ENCODE results near the gene ALPG.
"Not testable (repeated sequence)": the region's sequence is repeated elsewhere in the genome, so short reads cannot be mapped to it uniquely, and the experiment has no call there.

Gene ALPG

DNA sequence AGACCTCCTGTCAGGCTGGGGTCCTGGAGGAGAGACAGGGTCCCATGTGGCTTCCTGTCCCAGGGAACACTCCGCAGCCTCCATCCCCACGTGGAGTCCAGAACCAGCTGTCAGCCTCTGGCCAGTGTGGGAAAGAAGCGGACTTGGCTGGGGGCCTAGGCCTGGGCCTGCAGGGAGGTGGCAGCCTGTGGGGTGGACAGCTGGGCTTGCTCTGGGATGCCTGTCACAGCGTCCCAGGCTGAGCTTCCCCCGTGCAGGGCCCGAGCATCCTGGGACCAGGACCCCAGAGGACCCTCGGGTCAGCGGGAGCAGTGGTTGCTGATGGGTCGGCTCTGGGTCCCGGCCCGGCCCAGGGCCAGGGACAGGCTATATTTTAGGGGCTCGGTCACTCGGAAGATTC is 35.8 kb downstream of the ALPG start:
- DNase-seq, result not testable (repeated sequence)

DNA sequence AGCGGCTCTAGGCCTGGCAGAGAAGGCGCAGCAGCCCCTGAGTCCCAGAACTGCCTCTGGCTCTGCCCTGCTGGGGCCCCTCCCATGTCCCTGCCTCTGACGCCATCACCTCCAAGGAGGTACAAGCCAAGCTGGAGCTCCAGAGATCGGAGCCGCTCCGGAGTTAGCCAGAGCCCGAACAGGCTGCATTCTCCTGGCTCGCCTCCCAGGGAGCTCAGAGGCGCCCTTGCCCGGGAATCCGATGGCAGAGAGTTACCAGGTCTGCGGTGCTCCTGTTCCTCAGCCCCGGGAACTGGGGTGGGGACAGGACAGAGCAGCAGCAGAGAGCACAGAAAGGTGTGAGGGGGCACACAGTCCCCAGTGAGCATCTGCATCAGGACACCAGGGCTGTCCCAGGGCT is 36.4 kb downstream of the ALPG start:
- DNase-seq, result not testable (repeated sequence)

DNA sequence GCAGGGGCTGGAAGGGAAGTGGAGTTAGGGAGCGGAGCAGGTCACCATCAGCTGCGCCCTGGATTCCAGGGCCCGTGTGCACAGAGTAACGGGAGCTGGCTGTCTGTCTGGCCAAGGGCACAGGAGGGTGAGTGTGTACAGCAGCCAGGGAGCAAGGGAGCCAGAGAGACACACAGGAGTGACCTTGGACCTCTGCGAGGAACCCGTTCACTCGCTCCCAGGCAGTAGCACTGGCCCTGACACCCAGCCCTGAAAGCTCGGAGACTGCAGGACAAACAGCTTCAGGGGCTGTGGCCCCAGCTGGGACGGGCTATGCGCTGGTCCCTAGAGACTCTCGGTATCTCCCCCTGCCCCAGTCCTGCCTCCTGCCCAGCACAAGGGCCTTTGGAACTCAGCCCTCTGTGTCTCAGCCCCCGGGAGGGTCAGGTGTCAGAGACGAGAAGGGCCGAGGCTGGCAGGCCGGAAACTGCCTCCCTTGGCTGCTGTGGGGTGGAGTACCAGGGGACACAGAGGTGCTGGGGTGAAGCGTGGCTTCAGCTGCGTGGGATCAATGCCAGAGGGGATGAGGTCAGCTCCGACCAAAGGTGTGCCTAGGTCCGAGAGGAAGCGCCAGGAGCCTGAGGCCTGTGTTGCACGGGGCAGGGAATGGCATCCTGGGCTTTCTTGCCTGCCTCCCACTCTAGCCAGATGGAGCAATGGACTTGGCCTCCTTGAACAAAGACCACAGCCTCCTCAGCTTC is 37.2 kb downstream of the ALPG start:
- not testable (repeated sequence) for DNase-seq

DNA sequence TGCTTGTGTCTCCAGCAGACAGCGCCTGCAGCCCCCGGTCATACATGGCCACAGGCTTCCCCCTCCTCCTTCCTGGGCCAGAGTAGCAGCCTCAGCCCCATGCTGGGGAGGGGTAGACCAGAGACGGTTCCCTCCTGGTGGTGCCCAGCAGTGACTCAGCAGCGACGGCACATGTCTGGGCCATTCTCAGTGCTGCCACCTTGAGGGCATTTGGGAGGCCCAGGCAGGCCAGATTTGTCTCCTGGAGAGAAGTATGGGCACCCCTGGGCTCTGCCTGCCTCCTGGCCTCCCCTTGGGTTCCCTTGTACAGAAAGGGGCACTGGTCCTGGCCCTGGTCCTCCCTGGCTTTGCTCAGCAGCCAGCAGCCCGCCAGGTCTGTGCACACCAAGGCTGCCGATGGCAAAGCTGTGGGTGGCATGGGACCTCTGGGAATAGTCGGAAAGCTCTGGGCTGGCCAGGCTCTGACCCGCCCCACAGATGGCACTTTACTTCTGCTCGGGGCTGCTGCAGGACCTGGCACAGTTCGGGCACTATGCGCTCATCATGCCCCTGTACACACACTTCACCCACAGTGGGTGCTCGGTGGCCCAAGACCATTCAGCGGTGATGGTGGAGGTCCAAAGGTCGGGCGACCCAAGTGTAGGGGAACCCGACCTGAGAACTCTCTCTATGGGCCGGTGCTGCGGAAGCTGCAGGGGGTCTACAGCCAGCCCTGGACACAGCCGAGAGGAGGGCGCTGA is 37.9 kb downstream of the ALPG start:
- DNase-seq, result no peak

DNA sequence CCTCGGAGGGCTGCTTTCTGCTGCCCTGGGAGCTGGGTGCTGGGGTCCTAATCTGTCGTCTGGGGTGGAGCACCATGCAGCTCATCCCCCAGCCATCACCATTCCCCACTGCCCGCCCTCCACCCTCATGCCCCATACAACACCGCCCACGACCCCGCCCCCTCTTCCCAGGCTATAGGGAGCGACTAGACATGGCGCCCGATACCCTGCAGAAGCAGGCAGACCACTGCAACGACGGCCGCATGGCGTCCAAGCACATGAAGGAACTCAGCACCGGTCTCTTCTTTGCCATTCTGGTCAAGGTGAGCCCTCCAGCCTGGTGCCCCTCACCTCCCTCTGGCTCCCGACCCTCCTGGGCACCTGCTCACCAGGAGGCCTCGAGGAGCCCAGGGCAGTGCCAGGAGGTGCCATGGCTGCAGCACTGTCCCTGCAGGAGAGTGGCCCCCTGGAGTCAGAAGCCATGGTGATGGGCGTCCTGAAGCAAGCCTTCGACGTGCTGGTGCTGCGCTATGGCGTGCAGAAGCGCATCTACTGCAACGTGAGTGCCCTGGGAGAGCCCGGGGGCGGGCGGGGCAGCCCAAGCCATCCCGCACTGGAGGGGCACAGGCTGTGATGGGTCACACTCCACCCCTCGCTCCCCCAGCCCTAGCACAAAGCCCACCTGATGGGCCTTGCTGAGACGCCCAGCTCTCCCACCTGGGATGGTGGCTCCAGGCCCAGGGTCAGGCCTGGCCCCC is 38.7 kb downstream of the ALPG start:
- DNase-seq, result not testable (repeated sequence)

DNA sequence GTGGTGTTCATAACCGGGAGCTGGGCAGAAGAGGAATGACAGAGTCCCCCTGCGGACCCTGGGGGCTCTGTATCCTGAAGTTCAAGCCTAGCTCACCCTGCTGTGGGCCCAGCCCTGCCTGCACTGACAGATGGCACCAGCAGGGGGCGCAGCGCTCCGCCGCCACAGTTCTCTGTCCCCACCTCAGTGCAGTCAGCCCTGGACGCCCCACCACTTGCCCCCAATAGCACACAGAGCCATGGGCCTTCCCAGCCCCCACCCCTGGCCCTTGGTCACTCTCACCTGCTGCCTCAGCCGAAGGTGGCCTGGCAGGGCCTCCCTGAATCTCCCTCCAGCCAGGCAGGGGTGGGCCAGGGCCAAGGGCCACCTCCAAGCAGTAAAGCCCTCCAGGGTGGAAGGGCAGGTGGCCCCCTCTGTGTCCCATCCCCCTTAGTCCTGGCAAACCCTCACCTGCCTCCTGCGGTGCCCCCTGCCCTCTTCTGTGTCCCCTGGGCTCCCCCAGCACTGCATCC is 39.7 kb downstream of the ALPG start:
- not testable (repeated sequence) for DNase-seq

DNA sequence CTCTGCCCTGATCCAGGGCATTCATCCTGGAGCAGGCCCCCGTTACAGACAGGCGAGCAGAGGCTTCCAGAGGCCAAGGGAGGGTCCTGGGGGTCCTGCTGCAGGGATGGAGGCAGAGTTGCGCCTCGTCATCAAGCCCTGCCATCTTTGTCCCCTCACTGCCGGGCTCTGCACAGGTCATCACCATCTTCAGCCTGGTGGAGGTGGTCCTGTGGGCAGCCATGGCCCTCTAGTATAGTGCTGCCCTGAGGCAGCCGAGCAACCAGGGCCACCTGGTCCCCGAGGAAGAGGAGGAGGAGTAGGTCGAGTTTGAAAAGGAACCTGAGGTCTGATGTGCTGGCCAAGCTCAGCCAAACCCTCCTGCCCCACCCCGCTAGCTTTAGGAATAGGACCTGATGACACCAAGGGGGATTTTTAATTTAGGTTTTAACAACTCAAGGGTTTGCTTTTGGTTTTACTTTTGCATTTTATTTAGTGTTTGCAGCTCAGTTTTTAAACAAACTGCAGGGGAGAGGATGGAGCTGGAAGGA is 40.5 kb downstream of the ALPG start:
- no peak for DNase-seq

DNA sequence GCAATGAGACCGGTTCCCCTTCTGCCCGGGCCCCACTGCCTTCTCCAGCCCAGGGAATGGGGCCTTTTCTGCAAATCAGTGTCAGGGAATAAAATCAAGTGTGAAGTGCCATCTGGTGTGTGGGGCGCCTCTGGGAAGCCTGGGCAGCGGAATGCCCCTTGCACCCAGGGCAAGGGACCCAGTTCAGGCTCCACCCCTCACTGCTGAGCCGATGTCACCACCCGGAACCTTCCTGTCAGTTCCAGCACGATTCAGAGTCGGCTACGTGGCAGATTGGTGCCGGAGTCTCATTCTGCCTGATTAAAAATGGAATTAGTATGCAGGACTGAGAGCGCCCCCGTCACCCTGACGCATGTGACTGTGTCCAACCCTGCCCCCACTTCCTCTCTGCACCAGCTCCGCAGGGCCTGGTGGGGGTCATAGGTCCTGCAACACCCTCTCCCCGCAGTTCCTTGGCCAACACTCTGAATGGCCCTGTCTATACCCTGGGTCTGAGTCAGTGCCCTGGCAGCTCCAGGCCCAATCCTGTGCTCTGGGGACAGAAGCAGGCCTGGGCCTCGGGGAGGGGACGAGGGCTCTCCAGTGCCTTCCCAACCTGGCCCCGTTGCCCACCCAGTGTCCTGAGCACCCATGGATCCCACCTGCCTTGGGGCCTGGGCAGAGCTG is 41.1 kb downstream of the ALPG start:
- DNase-seq, result no peak

DNA sequence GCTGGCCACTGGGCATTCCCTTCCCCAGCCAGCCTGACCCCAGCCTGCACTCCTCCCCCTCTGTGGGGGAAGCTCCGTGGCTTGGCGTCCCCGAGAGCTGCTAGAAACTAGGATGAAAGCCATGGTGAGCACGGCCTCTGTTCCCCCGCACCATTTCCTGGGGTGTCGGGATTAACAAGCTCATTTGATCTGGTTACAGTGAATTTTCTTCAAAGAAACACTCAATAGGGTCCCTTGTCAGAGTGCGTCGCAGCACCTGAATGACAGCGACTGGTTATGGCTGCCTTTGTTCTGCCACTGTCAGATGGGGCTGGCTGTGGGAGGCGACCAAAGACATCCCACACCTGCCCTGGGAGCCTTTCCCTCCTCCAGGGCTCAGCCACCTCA is 41.7 kb downstream of the ALPG start:
- DNase-seq, result no peak

DNA sequence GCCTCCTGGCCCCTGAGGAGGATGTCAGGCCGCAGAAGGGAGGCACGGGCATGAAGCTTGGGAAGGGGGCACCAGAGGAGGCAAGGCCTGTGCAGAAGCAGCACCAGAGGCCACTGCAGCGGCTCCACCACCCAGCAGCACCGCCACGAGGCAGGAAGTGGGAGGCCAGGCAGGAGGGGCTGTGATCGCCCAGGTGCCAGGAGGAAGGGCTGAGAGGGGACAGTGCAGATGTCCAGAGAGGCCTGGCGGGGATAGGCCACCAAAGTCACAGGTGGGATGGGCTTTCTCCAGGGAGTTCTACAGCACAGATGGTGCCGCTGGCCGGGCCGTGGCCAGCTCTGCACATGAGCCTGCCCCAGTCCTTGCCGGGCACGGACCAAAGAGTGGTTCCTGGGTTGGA is 43.3 kb downstream of the ALPG start:
- no peak for DNase-seq

DNA sequence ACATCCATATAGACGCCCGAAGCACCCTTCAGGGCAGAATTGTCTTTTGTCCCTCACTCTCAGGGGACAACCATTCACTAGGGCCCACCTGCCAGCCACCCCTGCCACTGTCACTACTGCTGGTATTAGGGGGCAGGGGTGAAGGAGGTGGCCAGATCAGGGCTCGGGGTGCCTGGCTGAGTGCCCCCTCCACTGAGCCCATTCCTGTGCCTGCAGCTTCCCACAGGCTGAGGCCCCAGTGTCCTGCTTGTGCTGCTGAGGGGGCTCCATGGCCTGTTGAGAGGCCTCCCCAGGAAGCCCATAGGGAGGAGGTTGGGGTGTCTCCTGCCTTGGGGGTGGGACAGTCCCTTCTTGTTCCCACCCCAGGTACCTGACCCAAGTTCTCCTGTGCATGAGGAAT is 45.0 kb downstream of the ALPG start:
- not testable (repeated sequence) for DNase-seq

DNA sequence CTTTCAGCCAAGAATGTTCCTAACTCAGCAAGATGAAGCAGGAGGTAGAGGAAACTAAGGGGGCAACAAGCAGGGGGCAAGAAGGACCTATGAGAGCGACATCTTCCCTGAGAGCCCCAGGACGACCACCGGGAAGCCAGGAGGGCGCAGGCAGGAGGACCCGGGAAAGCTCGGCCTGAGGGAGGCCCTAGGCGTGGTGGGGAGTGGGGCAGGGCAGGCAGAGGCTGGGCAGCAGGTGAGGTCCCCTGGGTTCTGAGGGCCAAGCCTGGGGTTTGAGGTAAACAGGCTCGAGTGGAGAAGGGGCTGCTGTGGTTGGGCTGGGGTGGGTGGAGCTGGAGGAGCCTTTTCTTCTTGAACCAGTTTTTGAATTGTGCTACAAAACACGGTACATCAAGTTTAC is 48.0 kb downstream of the ALPG start:
- no peak for DNase-seq

DNA sequence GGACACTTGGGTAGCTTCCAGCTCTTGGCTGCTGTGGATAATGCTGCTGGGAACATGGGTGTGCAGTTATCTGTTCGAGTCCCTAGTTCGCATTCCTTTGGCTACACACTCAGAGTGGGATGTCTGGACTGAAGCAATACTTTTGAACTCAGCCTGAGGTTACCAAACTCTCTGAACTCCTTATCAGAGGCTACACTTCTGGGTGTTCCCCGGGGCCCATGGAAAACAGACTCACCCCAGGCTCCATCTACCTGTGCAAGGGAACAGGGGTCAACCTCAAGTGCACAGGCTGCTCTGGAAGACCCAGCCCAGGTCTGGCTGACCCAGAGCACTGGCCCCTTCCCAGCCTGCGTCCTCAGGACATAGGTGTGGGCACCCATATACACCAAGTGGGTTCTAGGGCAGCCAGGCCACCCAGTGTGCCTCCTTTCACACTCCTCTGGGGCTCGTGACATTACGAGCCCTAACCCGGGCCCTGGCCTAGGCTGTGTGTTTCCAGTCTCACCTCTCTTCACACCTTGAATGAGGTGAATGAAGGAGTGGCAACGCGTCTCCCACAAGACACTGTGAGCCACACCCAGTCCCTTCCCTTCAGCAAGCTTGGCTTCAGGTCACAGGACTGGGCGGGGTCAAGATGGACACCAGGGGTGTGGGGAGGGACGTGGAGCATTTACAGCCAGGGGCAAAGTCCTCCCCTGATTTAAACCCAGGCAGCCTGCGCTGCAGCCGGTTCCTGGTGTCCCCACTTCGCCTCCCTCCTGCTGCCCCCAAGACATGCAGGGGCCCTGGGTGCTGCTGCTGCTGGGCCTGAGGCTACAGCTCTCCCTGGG is 49.0 kb downstream of the ALPG start, which contains the start of gene ALPI:
ALPI (plus strand) TSS at position 728 of the 830 bp plus-strand sequence; CDS start at position 775, 47 bp downstream.
- no peak for DNase-seq

DNA sequence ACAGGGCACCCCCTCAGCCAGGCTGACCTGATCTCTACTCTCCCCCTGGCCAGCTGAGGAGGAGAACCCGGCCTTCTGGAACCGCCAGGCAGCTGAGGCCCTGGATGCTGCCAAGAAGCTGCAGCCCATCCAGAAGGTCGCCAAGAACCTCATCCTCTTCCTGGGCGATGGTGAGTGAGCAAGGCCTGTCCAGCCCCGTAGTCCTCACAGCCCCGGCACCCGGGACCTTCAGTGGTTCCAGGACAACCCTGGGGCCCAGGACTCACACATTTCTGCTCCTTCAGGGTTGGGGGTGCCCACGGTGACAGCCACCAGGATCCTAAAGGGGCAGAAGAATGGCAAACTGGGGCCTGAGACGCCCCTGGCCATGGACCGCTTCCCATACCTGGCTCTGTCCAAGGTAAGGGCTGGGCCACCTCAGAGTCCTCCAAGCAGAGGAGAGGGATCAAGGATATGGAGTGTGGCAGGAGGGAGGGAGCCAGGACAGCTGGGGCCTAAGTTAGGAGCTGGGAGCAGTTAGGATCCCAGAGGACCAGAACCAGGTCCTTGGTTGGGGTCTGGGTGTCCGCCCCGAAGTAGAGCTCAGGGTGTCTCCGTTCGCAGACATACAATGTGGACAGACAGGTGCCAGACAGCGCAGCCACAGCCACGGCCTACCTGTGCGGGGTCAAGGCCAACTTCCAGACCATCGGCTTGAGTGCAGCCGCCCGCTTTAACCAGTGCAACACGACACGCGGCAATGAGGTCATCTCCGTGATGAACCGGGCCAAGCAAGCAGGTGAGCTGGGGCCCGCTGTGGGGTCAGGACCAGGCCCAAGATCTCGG is 49.9 kb downstream of the ALPG start:
- DNase-seq, result no peak

DNA sequence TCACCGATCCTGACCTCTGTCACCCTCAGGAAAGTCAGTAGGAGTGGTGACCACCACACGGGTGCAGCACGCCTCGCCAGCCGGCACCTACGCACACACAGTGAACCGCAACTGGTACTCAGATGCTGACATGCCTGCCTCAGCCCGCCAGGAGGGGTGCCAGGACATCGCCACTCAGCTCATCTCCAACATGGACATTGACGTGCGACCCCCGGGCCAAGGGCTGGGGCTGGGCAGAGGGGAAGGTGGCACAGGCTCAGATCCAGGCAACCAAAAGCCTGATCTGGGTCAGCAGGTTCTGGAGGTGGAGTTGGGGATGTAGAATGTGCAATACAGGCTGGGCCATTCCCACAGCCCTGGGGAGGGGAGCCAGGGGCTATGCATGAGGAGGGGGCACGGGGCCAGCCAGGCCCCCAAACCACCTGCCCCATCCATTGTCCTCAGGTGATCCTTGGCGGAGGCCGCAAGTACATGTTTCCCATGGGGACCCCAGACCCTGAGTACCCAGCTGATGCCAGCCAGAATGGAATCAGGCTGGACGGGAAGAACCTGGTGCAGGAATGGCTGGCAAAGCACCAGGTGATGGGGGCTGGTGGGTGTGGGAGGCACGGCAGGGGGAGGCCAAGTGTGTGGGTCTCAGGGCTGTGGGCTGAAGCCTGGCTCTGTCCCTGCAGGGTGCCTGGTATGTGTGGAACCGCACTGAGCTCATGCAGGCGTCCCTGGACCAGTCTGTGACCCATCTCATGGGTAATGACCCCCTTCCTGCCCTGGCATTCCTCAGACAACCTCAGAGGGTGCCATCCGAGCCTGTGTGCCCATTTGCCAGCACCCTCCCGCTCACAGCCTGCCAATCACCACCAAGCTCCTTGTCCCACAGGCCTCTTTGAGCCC is 50.7 kb downstream of the ALPG start:
- DNase-seq, result no peak

DNA sequence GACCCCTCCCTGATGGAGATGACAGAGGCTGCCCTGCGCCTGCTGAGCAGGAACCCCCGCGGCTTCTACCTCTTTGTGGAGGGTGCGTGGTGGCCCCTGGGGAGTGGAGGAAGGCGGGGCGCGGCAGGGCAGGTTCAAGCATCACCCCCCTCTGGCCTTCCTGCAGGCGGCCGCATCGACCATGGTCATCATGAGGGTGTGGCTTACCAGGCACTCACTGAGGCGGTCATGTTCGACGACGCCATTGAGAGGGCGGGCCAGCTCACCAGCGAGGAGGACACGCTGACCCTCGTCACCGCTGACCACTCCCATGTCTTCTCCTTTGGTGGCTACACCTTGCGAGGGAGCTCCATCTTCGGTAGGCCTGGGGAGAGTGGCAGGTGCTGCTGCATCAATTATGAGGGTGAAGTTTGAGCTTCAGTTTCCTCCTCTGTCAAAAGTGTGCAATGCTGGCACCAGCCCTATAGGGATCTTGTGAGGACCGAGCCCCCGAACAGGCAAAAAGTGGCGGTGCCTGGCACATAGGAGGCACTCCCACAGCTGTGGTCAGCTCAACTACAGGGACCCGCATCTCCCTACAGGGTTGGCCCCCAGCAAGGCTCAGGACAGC is 51.5 kb downstream of the ALPG start:
- no peak for DNase-seq

DNA sequence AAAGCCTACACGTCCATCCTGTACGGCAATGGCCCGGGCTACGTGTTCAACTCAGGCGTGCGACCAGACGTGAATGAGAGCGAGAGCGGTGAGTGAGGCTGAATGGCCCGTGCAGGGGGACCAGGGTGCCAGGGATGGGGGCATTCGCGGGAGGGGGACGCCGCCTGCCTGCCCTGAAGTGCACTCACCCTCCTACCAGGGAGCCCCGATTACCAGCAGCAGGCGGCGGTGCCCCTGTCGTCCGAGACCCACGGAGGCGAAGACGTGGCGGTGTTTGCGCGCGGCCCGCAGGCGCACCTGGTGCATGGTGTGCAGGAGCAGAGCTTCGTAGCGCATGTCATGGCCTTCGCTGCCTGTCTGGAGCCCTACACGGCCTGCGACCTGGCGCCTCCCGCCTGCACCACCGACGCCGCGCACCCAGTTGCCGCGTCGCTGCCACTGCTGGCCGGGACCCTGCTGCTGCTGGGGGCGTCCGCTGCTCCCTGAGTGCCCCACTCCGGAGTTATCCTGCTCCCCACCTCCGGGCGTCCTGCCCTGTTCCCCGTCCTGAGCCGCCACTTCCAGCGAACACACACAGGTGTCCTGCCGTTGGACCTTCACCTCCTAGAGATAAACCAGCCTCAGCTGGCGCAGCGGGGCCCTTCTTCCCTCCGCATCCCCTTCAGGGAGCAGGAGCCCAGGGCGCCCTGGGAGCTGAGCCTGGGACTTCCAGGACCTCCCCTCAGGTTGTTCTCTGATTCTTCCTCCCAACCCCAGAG is 52.2 kb downstream of the ALPG start:
- DNase-seq, result no peak

DNA sequence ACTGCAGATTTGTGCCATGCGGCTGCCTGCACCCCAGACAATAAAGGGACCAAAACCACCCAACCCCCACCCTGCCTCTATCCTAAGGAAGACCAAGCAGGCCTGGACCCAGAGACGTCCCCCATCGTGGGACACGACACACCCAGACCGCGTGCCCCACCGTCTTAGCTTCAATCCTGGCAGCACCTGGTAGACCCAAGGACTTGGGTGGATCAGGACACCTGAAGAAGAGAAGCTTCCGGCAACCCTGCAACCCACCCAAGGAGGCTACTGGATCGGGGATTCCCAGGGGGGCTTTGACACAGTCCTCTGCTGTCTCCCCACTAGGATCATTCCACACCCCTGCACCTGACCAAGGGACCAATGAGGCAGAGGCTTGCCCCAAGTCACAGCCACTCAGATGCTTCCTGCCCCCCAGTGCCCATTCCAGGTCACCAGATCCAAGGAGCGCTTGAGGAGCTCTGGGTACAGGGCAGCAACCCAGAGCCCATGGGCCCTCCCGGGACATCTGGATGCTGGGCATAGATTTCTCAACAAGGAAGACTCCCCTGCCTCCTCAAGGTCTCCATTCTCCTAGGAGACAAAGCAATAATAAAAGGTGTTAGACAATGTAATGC is 52.9 kb downstream of the ALPG start:
- DNase-seq, result no peak

Data from DMS79 treated with DMSO at 0.1 percent for 48 hours (cell line).